HepG2 (cell line): Measurements from ENCODE around the gene ATG16L1. TPM values are rescaled to one million over a fixed set of nuclear protein-coding genes. Genes with fewer than 3 reads are reported as not detected.

Source experiments
- HMG20A ChIP-seq: IDR thresholded peaks from 2 replicates; pipeline ENCODE4 v1.6.1; 2016; ENCODE audit warnings: borderline replicate concordance
- MLXIP ChIP-seq: sonication (generic); formaldehyde crosslinking; IDR thresholded peaks from 2 replicates; pipeline ENCODE4 v1.9.0; 2021; ENCODE audit warnings: missing genetic modification reagents, borderline replicate concordance
- ZBTB49 ChIP-seq: sonication (generic); formaldehyde crosslinking; IDR thresholded peaks from 2 replicates; pipeline ENCODE4 v1.4.0; 2020; ENCODE audit warnings: missing genetic modification reagents, borderline replicate concordance
- ZNF407 ChIP-seq: sonication (generic); formaldehyde crosslinking; IDR thresholded peaks from one replicate; pipeline ENCODE4 v1.5.1; 2020; ENCODE audit warnings: mild to moderate bottlenecking, missing genetic modification reagents; ENCODE audit errors: not compliant biosample characterization
- polyA plus RNA-seq, 8 experiments: library from polyadenylated mRNA; depleted of rRNA in 3 of 8; stranded (reverse) in 7 of 8; unstranded in 1 of 8; fragments of >200 nt; fragmentation: Illumina TruSeq in 4 of 8; extraction: Trizol in 4 of 8; gene quantifications; 2 replicates each; pipeline versions ENCODE4 v1.2.1 to v1.2.3, GENCODE V29; 2011 to 2016; ENCODE audit warnings: low read depth in 4 of 8, missing spikeins in 1 of 8, mixed read lengths in 1 of 8; ENCODE audit not compliant: insufficient read depth in 1 of 8
- total RNA-seq, 5 experiments: library from RNA; depleted of rRNA; stranded (reverse); fragments of >200 nt; fragmentation: Illumina TruSeq; extraction: Trizol; gene quantifications; 2 replicates each; pipeline ENCODE4 v1.2.3, GENCODE V29; 2016; ENCODE audit warnings: low read depth in 1 of 5

ATG16L1 gene
- total and polyA plus RNA-seq, 2 of the 13 experiments (the other 11 are each of a cell fraction or from before 2014, with no cell fraction given): 26.0 to 51.7 TPM

GRCh38 chr2:233270951-233271350 lies 19.5 kb downstream of the ATG16L1 start (continued):
- TF ChIP-seq ZBTB49 (CRISPR knock-in tag): no peak
- no peak for TF ChIP-seq HMG20A (CRISPR knock-in tag)
- no peak for TF ChIP-seq MLXIP (CRISPR knock-in tag)
- TF ChIP-seq ZNF407 (CRISPR knock-in tag): no peak
